GM12801 (cell line): ENCODE results near the gene OR5AU1.

ENCODE experiments used
- CTCF ChIP-seq: IDR thresholded peaks from one replicate; pipeline ENCODE4 v1.5.1; 2011; ENCODE audit warnings: control low read depth; ENCODE audit not compliant: insufficient read length; ENCODE audit errors: extremely low read depth

The OR5AU1 gene

GRCh38 chr14:21109377-21110138 is 46.3 kb downstream of the OR5AU1 start:
- TF ChIP-seq CTCF: no peak

GRCh38 chr14:21108791-21109190 is 47.1 kb downstream of the OR5AU1 start:
- TF ChIP-seq CTCF: no peak

DNA sequence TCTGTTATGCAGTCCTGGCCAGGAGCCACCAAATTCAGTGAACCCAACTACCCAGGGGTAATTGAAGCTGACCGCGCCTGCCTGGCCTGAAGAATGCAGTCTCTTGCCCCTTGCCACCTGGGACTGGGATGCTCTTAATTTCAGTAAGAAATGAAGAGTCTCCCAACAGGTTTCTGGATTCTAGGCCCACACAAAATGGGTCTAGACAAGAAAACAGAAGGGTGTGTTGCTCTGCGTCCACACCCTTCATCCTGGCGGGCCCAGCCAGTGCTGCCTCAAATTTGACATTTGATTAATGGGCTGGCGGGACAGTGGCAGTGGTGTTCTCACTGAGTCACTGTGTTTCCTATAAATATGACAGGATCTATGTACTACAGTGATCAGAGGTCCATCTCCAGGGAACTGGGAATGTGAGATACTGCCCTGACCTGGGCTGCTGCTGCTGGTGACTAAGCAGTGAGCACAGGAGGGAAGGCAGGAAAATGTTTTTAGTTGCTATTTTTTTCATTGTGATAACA is 48.5 kb downstream of the OR5AU1 start:
- TF ChIP-seq CTCF: no peak

GRCh38 chr14:21106498-21107282 is 49.2 kb downstream of the OR5AU1 start:
- peak; percentile 9 for TF ChIP-seq CTCF

DNA sequence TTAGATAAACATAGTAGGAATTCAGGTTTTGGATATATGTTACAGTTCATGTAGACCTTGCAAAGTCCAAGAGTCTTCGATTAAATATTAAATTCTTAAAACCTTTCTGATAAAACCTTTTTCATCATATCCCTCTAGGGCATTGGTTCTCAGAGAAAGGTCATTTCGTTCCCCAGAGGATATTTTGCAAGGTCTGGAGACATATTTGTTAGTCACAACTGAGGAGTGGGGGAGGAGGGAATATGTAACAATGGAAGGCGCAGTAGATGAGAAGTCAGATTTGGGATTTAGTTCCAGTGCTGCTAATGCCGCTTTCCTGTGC is 49.7 kb downstream of the OR5AU1 start:
- no peak for TF ChIP-seq CTCF

DNA sequence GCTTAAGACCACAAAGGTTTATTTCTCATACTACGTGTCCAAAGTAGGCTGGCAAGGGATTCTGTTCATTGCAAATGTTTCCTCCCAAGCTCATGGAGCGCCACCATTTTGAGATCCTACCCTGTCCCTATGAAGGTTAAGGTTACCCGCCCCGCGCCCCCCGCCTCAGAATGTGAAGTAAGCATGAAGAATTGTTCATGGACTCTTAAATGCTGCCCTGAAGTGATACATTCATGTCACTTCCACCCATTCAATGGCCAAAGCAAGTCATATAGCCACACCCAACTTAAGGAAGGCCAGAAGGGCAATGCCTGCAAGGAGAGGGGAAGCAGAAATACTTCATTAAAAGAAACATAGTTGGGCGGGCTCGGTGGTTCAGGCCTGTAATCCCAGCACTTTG is 50.8 kb downstream of the OR5AU1 start:
- no peak for TF ChIP-seq CTCF
